T-helper 2 cell treated with Interferon-gamma antibody and Interleukin-4, amounts not matched to agents 5 μg/mL and 100 μg/mL, for 36 hours (primary cell): Measurements from ENCODE around the gene PLAU.
"Not testable (repeated sequence)": the region's sequence is repeated elsewhere in the genome, so short reads cannot be mapped to it uniquely, and the experiment has no call there.

ENCODE experiments used
- DNase-seq: peaks from one replicate; pipeline ENCODE4 v3.0.0; 2021; ENCODE audit warnings: low spot score
- H3K27ac Mint-ChIP-seq: one replicate; pipeline ENCODE4 v1.8.0; 2021; ENCODE audit warnings: mild to moderate bottlenecking, mixed read lengths
- H3K27me3 Mint-ChIP-seq: one replicate; pipeline ENCODE4 v1.8.0; 2021; ENCODE audit warnings: low read depth, mixed read lengths
- H3K36me3 Mint-ChIP-seq: one replicate; pipeline ENCODE4 v1.8.0; 2021; ENCODE audit warnings: low read depth, mixed read lengths
- H3K4me1 Mint-ChIP-seq: one replicate; pipeline ENCODE4 v1.8.0; 2021; ENCODE audit warnings: low read depth, mixed read lengths
- H3K4me3 Mint-ChIP-seq: one replicate; pipeline ENCODE4 v1.8.0; 2022; ENCODE audit warnings: mild to moderate bottlenecking, moderate library complexity, mixed read lengths
- H3K9me3 Mint-ChIP-seq: one replicate; pipeline ENCODE4 v1.8.0; 2021; ENCODE audit warnings: mixed read lengths

The PLAU gene

GRCh38 chr10:73954737-73955136 lies 43.8 kb downstream of the PLAU start:
- Mint-ChIP-seq H3K27me3 (peaks cover 3% of the 10 kb centered on the region), H3K27ac (no peak overlapping the region)

GRCh38 chr10:73955719-73956118 lies 44.8 kb downstream of the PLAU start:
- H3K27me3 Mint-ChIP-seq = peaks cover 3% of the 10 kb centered on the region
- peaks cover 47% of the 10 kb centered on the region for H3K4me1 Mint-ChIP-seq
- peak overlapping the region; percentile 30 for H3K4me3 Mint-ChIP-seq
- H3K27ac Mint-ChIP-seq = peak overlapping the region; percentile 66
- no peak for DNase-seq
- H3K9me3 Mint-ChIP-seq = no peaks in the 10 kb centered on the region
- H3K36me3 Mint-ChIP-seq = peaks cover 1% of the 10 kb centered on the region

More at GRCh38 chr10:73954737-73955136, 43.8 kb downstream of the PLAU start:
- no peaks in the 10 kb centered on the region for H3K9me3 Mint-ChIP-seq
- no peak for DNase-seq
- peaks cover 1% of the 10 kb centered on the region for H3K36me3 Mint-ChIP-seq
- H3K4me1 Mint-ChIP-seq = peaks cover 39% of the 10 kb centered on the region
- no peak overlapping the region for H3K4me3 Mint-ChIP-seq

- DNase-seq = peak; percentile 49
Measured at GRCh38 chr10:73956476-73957359, 45.8 kb downstream of the PLAU start.

DNA sequence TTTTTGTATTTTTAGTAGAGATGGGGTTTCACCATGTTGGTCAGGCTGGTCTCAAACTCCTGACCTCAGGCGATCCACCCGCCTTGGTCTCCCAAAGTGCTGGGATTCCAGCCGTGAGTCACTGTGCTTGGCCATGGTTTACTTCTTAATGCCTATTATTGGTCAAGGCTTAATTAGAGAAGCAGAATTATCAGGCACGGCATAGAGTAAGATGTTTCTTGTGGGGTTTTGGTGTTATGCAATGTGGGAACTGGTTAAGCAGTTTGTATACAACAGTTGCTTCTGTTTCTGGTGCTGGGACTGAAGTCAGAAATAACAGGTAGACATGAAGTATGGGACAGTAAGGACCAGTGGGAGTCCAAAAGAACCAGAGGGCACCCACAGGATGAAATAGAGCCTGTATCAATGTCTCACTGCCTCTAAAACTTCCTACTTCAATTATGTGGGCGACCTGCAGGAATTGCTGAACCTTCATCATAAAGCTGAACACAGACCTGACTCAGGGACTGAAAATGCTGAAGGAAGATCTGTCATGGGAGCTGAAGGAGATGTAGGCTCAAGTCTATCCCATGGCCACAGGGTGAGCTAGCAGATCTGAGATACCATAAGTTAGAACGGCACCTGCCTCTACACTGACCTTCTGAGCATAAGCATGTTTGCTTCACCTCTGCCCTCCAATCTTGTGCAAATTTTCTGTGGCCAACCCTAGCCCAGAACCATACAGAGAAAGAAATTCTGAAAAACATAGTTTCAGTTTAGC lies 48.7 kb downstream of the PLAU start:
- no peak for DNase-seq
- H3K27ac Mint-ChIP-seq = peak overlapping the region; percentile 24
- H3K4me1 Mint-ChIP-seq = peaks cover 40% of the 10 kb centered on the region
- no peak overlapping the region for H3K4me3 Mint-ChIP-seq
- peaks cover 8% of the 10 kb centered on the region for H3K27me3 Mint-ChIP-seq
- no peaks in the 10 kb centered on the region for H3K36me3 Mint-ChIP-seq
- H3K9me3 Mint-ChIP-seq = no peaks in the 10 kb centered on the region

More at GRCh38 chr10:73956476-73957359, 45.8 kb downstream of the PLAU start:
- peak overlapping the region; percentile 81 for H3K4me3 Mint-ChIP-seq
- peaks cover 47% of the 10 kb centered on the region for H3K4me1 Mint-ChIP-seq
- H3K36me3 Mint-ChIP-seq = peaks cover 1% of the 10 kb centered on the region
- H3K27ac Mint-ChIP-seq = peak overlapping the region; percentile 91
- peaks cover 7% of the 10 kb centered on the region for H3K27me3 Mint-ChIP-seq
- H3K9me3 Mint-ChIP-seq = no peaks in the 10 kb centered on the region

DNA sequence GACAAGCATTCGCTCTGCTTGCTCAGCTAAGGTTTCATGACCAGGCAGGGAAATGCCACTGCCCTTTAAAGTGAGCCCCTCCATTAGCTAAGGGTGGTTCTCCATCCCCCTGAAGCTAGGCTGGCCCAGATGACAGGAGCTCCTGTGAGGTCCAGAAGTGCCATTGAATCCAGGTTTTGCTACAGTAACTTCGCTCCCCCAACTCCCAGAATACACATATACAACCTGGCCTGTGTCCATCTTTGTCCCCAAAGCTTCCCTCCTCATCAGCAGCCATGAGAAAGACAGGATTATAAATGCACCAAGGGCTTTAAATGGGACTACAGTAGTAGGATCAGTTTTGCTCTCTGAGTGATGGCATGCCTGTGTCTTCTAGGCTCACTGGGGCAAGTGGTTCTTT lies 51.5 kb downstream of the PLAU start:
- Mint-ChIP-seq H3K27me3 (peaks cover 17% of the 10 kb centered on the region), H3K27ac (peak overlapping the region; percentile 31), H3K4me3 (no peak overlapping the region), H3K4me1 (peaks cover 18% of the 10 kb centered on the region), H3K9me3 (no peaks in the 10 kb centered on the region), H3K36me3 (no peaks in the 10 kb centered on the region)
- no peak for DNase-seq

DNA sequence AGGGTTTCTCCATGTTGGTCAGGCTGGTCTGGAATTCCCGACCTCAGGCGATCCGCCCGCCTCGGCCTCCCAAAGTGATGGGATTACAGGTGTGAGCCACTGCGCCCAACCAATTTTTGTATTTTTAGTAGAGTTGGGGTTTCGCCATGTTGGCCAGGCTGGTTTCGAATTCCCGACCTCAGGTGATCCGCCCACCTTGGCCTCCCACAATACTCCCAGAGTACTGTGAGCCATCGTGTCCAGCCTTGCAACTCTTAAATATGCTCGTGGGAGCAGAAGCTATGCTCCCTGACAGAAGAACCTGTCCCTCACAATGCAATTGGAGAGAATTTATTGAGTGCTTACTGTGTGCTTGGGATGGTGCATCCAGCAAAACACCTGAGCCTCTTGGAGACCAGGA lies 52.6 kb downstream of the PLAU start:
- not testable (repeated sequence) for H3K4me3 Mint-ChIP-seq, DNase-seq, H3K36me3 Mint-ChIP-seq, H3K27ac Mint-ChIP-seq, H3K9me3 Mint-ChIP-seq
- Mint-ChIP-seq H3K4me1 (peaks cover 20% of the 10 kb centered on the region), H3K27me3 (peaks cover 25% of the 10 kb centered on the region)

DNA sequence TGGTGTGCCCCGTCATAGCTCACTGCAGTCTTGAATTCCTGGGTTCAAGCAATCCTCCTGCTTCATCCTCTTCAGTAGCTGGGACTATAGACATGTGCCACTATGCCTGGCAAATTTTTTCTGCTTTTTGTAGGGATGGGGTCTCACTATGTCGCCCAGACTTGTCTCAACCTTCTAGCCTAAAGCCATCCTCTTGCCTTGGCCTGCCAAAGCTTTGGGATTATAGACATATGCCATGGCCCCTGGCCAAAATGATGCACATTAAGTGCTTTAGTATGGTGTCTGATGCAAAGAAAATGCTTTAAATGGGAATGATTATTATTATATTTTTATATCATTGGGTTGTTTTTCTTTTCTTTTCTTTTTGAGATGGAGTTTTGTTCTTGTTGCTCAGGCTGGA lies 53.8 kb downstream of the PLAU start:
- Mint-ChIP-seq H3K36me3 (no peaks in the 10 kb centered on the region), H3K27me3 (peaks cover 30% of the 10 kb centered on the region), H3K9me3 (no peaks in the 10 kb centered on the region), H3K27ac (no peak overlapping the region), H3K4me3 (no peak overlapping the region), H3K4me1 (peaks cover 16% of the 10 kb centered on the region)
- no peak for DNase-seq

- H3K27me3 Mint-ChIP-seq = peaks cover 30% of the 10 kb centered on the region
- H3K36me3 Mint-ChIP-seq, H3K4me1 Mint-ChIP-seq, H3K4me3 Mint-ChIP-seq, H3K27ac Mint-ChIP-seq, H3K9me3 Mint-ChIP-seq, DNase-seq: not testable (repeated sequence)
Measured at GRCh38 chr10:73965267-73965889, 54.4 kb downstream of the PLAU start.

DNA sequence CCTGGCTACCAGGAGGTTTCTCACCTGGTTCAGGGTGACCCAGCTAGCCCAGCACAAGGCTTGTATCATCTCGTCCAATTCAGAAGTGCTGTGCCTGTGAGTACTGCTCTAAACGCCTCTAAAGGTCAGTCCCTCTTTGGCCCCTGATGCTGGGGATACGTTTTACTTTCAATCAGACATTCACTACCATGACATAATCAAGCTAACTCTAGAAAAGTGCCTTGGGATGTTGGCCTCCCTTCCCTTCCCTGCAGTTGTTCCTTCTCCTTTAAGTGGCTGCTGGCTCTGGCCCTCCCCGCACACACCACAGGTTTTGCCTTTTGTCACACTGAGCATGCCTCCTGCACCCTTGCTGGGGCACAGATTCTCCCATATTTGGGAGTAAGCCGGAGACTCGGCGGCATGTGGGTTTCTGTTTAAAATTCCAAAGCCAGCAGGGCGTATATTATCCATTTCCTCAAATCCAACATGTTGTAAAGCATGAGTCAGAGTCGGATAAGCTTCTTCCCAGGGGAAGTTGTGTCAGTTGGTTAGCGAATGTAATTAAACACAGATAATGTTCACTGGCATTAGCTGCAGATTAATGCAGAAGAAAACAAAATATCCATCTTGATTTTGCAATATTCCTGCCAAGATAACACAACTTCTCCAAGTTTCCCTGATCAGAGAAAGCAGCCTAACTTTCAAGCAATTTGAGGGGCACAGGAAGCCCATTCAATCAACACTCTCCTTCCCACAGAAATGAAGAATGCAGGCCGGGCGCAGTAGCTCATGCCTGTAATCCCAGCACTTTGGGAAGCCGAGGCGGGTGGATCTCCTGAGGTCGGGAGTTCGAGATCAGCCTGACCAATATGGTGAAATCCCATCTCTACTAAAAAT lies 55.2 kb downstream of the PLAU start:
- Mint-ChIP-seq H3K4me1 (peaks cover 8% of the 10 kb centered on the region), H3K9me3 (no peaks in the 10 kb centered on the region), H3K27me3 (peaks cover 37% of the 10 kb centered on the region), H3K36me3 (no peaks in the 10 kb centered on the region), H3K27ac (no peak overlapping the region), H3K4me3 (no peak overlapping the region)
- no peak for DNase-seq

GRCh38 chr10:73967022-73967429 lies 56.1 kb downstream of the PLAU start:
- peaks cover 40% of the 10 kb centered on the region for H3K27me3 Mint-ChIP-seq
- DNase-seq = no peak
- H3K4me1 Mint-ChIP-seq = peaks cover 8% of the 10 kb centered on the region
- H3K9me3 Mint-ChIP-seq = no peaks in the 10 kb centered on the region
- H3K27ac Mint-ChIP-seq = no peak overlapping the region
- no peaks in the 10 kb centered on the region for H3K36me3 Mint-ChIP-seq
- H3K4me3 Mint-ChIP-seq = no peak overlapping the region
